ENCODE results near the gene PRKCB. TPM values are rescaled to one million over a fixed set of nuclear protein-coding genes. Genes with fewer than 3 reads are reported as not detected.

The PRKCB gene
- total RNA-seq, 6 donors from 2014 or later: 9.6 to 28.0 (median 13.9) TPM

- WGBS, 2 donors: 78 to 90% methylated on average over 5 of the region's 5 CpGs
These were observed 39.0 kb downstream of the PRKCB start for GRCh38 chr16:23874613-23875294.

GRCh38 chr16:23876256-23876896 lies 40.6 kb downstream of the PRKCB start:
- Histone ChIP-seq H3K9me3 (no peaks in the 10 kb centered on the region), H3K4me3 (no peak overlapping the region), H3K27ac (no peak overlapping the region), H3K27me3 (no peaks in the 10 kb centered on the region), H3K4me1 (peaks cover 4 to 18% (median 10%) of the 10 kb centered on the region in 4 donors), H3K36me3 (no peaks in the 10 kb centered on the region)
- ATAC-seq (ENCODE audit: low FRiP score in 2 of 2): peak in 1 of 2 donors; percentile 55
- TF ChIP-seq POLR2AphosphoS5 (IDR thresholded peaks at IDR 0.05) (no peak), CTCF (IDR thresholded peaks at IDR 0.05) (no peak), EP300 (IDR thresholded peaks at IDR 0.05) (no peak), POLR2A (IDR thresholded peaks at IDR 0.05) (no peak)
- 37 to 46% methylated on average over 6 of the region's 6 CpGs for WGBS, 2 donors
- DNase-seq: no peak

More at GRCh38 chr16:23874613-23875294, 39.0 kb downstream of the PRKCB start:
- DNase-seq (no peak), ATAC-seq (ENCODE audit: low FRiP score in 2 of 2) (peak in 1 of 2 donors; percentile 58)
- H3K4me1 ChIP-seq: peaks cover 4 to 18% (median 10%) of the 10 kb centered on the region in 4 donors
- no peak for TF ChIP-seq EP300 (IDR thresholded peaks at IDR 0.05)
- no peak for TF ChIP-seq POLR2A (IDR thresholded peaks at IDR 0.05)
- no peak for TF ChIP-seq POLR2AphosphoS5 (IDR thresholded peaks at IDR 0.05)
- no peak for TF ChIP-seq CTCF (IDR thresholded peaks at IDR 0.05)
- H3K9me3 ChIP-seq: no peaks in the 10 kb centered on the region
- no peaks in the 10 kb centered on the region for H3K27me3 ChIP-seq
- no peak overlapping the region for H3K4me3 ChIP-seq
- no peaks in the 10 kb centered on the region for H3K36me3 ChIP-seq
- H3K27ac ChIP-seq: no peak overlapping the region

- no peaks in the 10 kb centered on the region for H3K36me3 ChIP-seq
- H3K9me3 ChIP-seq: no peaks in the 10 kb centered on the region
- TF ChIP-seq POLR2A (IDR thresholded peaks at IDR 0.05) (no peak), EP300 (IDR thresholded peaks at IDR 0.05) (no peak), POLR2AphosphoS5 (IDR thresholded peaks at IDR 0.05) (no peak), CTCF (IDR thresholded peaks at IDR 0.05) (no peak)
- ATAC-seq (ENCODE audit: low FRiP score in 2 of 2) (peak in 1 of 2 donors; percentile 20), DNase-seq (no peak)
- no peaks in the 10 kb centered on the region for H3K27me3 ChIP-seq
- 89 to 94% methylated on average over 9 of the region's 9 CpGs for whole genome bisulfite sequencing, 2 donors
- no peak overlapping the region for H3K27ac ChIP-seq
- no peak overlapping the region for H3K4me3 ChIP-seq
- peaks cover 4 to 12% (median 10%) of the 10 kb centered on the region in 4 donors for H3K4me1 ChIP-seq
These were observed 41.6 kb downstream of the PRKCB start for GRCh38 chr16:23877107-23878070.

GRCh38 chr16:23879735-23880373 lies 44.1 kb downstream of the PRKCB start:
- Histone ChIP-seq H3K4me1 (peaks cover 0 to 3% (median 1%) of the 10 kb centered on the region in 4 donors), H3K4me3 (no peak overlapping the region), H3K27ac (no peak overlapping the region), H3K9me3 (no peaks in the 10 kb centered on the region), H3K36me3 (no peaks in the 10 kb centered on the region), H3K27me3 (no peaks in the 10 kb centered on the region)
- DNase-seq (no peak), ATAC-seq (ENCODE audit: low FRiP score in 2 of 2) (no peak)
- TF ChIP-seq POLR2AphosphoS5 (IDR thresholded peaks at IDR 0.05) (no peak), EP300 (IDR thresholded peaks at IDR 0.05) (no peak), CTCF (IDR thresholded peaks at IDR 0.05) (no peak), POLR2A (IDR thresholded peaks at IDR 0.05) (no peak)
- 87 to 88% methylated on average over 6 to 9 of the region's 9 CpGs for WGBS, 2 donors

Data from upper lobe of left lung (tissue), 6 donors.